Measurements from ENCODE around the gene ELANE. TPM values are rescaled to one million over a fixed set of nuclear protein-coding genes. Genes with fewer than 3 reads are reported as not detected.
"Not testable (repeated sequence)": the region's sequence is repeated elsewhere in the genome, so short reads cannot be mapped to it uniquely, and the experiment has no call there.

Gene ELANE
- total RNA-seq, 1 donor from 2014 or later = not detected

DNA sequence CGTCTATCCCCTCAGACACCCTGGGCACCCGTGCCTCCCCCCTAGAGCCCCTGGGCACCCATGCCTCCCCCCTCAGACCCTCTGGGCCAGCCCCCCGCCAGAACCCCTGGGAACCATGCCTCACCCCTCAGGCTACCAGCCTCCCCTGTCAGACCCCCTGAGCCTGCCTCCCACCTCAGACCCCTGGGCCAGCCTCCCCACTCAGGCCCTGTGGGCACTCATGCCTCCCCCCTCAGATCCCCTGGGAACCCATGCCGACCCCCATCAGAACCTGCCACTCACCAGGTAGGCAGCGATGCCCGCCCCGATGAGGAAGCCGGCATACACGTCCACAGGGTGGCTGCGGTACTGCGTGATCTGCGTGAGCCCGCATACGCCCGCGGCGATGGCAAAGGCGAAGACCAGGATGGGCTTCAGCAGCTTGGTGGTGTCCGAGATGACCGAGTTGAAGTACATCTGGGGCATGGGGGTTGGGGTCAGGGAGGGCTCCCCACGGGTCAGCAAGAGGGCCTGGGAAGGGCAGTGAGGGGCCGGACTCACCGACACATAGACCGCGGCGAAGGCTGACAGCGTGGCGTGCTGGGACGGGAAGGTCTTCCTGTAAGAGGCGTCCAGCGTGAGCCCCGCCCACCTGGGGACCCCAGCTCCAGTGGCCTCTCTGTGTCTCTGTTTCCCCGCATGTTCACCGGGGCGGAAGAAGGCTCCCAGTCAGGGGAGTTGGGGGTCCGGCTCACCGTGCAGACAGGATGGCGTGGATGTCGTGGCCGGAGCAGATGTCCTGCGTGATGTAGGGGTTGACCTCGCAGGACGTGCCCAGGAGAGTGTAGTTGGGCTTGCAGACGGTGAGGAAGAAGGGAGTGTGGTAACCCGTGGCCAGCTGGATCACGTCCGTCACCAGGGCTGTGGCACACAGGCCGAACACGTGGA, 37.7 kb upstream of the ELANE start:
- DNase-seq (ENCODE audit: low read depth, low spot score) = no peak

DNA sequence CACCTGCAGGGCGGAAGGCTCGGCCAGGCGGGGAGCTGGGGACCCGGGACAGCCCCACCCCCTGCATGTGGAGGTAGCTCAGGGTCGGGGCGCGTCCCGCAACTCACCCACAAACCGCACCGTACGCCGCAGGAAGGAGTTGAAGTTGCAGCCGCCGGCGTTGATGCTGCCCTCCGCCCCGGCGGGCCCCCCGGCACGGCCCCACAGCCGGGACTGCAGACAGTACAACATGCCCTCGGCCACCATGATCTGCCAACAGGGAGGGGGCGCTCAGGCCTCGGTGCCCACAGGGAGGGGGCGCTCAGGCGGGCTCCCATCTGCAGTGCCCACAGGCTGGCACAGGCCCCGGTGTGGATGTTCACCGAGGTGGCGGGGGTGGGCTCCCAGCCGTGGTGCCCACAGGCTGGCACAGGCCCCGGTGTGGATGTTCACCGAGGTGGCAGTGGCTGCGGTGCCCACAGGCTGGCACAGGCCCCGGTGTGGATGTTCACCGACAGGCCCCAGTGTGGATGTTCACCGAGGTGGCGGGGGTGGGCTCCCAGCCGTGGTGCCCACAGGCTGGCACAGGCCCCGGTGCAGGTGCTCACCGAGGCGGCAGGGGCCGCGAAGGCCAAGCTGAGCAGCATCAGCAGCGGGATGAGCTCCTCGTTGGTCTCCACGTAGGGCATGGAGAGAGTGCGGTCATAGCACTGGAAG, 36.9 kb upstream of the ELANE start:
- DNase-seq (ENCODE audit: low read depth, low spot score) = no peak

DNA sequence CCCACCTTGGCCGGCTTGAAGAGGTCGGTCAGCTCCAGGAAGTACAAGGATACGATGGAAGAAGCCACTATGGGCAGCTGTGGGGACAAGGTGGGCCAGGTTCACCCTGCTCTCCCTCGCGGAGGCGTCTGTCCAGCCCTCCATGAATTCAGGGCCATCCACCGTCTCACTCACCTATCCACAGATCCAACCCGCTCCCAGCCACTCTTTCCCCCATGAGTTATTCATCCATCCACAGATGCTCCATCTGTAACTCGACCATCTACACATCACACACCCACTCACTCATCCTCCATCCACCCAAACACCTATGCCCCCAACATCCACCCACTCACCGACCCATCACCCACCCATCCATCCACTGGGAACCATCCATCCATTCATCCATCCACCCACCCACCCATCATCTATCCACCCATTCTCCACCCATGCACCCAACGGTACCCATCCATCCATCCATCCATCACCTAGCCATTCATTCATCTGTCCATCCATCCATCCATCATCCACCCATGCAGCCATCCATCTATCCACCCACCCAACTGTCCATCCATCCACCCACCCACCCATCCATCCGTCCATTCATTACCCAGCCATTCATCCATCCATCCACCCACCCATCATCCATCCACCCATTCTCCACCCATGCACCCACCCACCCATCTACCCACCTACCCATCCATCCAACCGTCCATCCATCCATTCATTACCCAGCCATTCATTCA, 36.2 kb upstream of the ELANE start:
- DNase-seq (ENCODE audit: low read depth, low spot score) = no peak

DNA sequence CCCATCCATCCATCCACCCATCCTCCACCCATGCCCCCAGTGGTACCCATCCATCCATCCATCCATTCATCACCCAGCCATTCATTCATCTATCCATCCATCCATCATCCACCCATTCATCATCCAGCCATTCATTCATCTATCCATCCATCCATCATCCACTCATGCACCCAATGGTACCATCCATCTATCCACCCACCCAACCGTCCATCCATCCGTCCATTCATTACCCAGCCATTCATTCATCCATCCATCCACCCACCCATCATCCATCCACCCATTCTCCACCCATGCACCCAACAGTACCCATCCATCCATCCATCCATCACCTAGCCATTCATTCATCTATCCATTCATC, 35.6 kb upstream of the ELANE start:
- no peak for DNase-seq (ENCODE audit: low read depth, low spot score)

DNA sequence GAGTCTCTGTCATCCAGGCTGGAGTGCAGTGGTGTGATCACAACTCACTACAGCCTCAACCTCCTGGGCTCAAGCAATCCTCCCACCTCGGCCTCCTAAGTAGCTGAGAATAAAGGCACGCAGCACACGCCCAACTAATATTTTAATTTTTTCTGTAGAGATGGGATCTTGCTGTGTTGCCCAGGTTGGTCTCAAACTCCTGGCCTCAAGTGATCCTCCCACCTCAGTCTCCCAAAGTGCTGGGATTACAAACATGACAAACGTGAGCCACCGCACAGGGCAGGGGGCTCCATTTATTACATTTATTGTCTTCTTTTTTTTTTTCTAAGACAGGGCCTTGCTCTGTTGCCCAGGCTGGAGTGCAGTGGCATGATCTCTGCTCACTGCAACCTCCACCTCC, 31.9 kb upstream of the ELANE start:
- not testable (repeated sequence) for DNase-seq (ENCODE audit: low read depth, low spot score)

DNA sequence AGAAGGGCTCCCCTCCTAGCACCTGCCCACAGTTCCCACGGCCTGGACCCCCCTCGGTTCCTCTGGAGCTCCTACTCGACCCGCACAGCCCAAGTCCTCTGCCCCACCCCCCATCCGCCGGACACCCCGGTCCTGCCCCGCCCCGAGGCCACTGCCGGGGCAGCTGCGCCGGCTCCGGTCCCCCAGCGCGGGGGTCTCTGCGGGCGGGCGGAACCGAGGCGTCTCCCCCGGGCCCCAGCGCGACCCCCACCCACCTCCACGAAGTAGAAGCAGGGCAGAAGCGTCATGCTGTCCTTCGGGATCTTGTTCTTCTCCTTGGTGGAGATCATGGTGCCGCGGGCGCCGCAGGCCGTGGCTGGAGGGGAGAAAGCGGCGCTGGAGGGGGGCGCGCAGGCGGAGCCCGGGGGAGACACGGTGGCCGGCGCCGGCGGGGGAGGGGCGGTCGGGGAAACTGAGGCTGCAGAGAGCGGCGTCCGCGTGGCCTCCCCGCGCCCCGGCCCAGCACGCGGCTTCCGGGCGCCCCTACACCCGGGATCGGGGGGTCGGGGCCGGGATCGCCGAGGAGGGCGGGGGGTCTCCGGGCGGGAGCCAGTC, 30.8 kb upstream of the ELANE start:
- DNase-seq (ENCODE audit: low read depth, low spot score) = no peak

DNA sequence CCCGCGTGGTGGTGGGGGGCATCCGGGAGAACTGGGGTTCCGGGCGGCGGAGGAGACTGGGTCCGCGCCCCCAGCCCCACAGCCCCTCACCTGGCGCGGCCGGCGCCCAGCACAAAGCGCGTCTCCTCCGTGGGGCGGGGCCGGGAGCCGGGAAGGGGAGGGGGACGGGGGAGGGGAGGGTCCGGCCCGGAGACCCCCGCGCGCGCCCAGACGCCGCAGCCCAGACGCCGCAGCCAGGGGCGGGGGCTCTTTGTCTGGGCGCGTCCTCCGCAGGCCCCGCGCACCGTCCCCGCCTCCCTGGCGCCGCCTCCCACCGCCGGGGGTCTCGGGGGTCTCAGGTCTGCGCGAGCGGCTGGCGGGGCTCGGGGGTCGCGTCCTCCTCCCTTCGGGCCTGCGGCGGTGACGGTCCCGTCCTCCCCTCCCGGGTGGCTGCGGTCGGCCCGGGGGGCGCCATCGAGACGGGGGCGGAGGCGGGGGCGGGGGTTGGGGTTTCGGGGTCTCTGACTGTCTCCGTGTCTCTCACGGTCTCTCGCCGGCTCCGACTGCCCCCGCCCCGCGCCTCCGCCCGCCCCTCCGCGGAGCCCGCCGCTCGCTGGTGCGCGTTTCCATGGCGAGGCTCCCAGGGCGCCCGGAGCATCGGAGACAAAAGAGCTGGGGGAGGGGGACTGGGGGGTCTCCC, 30.1 kb upstream of the ELANE start, which contains the start of gene PLPPR3:
PLPPR3 (minus strand) TSS at position 131 of the 679 bp plus-strand sequence. CDS start 396 bp downstream, outside the sequence.
- no peak for DNase-seq (ENCODE audit: low read depth, low spot score)

DNA sequence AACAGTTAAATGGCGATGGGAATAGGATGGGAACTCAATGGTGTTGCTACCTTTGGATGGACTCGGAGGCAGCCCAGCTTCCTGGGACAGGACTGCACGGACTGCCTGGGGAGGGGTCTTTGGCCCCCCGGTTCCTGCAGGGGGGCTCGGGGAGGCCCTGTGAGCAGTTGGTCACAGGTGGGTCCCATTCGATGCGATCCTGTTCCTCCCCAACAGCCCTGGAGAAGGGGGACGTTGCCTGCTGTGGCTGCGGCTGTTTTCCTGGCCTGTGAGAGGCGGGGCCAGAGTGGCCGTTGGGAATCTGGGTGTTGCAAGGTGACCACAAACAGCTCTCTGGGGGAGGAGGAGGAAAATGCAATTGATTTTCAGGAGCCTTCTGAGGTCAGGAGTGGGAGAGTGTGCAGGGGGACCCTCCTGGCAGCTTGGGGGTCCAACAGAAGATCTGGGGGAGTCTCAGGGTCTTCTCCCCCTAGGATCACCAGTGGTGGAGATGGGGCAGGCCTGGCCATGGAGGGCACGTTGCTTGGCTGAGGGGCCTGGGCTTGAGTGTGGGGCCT, 28.5 kb upstream of the ELANE start:
- no peak for DNase-seq (ENCODE audit: low read depth, low spot score)

DNA sequence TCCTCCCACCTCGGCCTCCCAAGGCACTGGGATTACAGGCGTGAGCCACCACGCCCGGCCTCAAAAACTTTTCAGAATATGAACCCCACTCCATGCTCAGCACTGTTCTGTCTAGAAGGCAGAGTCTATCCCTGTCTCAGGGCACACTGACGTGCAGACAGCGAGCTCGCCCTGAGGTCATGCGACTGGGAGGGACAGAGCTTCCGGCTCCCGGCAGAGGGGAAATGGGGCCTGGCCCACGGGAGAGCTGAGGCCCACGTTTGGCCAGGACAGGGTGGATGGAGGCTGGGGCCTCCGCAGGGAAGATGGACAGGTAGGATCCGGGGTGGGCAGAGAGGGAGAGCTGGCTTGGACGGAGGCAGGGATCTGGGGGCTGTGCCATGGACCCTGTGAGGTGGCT, 27.2 kb upstream of the ELANE start:
- DNase-seq (ENCODE audit: low read depth, low spot score) = no peak

DNA sequence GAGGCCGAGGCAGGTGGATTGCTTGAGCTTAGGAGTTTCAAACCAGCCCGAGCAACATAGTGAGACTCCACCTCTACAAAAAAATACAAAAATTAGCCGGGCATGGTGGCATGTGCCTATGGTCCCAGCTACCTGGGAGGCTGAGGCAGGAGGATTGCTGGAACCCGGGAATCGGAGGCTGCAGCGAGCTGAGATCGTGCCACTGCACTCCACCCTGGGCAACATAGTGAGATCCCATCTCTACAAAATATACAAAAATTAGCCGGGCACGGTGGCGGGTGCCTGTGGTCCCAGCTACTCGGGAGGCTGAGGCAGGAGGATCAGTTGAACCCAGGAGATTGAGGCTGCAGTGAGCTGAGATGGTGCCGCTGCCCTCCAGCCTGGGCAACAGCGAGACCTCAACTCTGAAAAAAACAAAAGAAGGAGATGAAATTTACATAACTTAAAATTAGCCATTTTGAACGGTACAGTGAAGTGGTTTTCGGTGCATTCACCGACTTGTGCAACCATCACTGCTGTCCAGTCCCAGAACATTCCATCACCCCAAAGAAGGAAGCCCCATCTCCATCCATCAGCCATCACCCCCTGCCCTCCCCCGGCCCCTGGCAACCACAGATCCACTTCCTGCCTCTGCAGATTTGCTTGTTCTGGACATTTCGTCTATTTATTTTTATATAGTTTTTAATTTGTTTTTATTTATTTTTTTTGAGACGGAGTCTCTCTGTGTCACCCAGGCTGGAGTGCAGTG, 26.0 kb upstream of the ELANE start:
- no peak for DNase-seq (ENCODE audit: low read depth, low spot score)

DNA sequence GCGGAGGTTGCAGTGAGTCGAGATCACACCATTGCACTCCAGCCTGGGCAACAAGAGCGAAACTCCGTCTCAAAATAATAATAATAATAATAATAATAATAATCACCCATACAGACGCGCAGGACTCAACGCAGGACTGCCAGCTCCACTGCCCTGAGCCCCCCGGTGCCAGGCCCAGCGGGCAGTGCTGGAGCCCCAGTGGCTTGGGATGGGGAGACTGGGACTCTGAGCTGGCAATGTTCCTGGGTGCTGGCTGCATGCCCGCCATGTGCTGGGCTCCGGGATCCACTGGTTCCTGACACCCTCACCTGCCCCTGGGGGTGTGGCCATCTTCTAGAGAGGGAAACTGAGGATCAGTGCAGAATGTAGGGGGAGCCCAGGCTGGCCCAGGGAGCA, 24.8 kb upstream of the ELANE start:
- no peak for DNase-seq (ENCODE audit: low read depth, low spot score)

DNA sequence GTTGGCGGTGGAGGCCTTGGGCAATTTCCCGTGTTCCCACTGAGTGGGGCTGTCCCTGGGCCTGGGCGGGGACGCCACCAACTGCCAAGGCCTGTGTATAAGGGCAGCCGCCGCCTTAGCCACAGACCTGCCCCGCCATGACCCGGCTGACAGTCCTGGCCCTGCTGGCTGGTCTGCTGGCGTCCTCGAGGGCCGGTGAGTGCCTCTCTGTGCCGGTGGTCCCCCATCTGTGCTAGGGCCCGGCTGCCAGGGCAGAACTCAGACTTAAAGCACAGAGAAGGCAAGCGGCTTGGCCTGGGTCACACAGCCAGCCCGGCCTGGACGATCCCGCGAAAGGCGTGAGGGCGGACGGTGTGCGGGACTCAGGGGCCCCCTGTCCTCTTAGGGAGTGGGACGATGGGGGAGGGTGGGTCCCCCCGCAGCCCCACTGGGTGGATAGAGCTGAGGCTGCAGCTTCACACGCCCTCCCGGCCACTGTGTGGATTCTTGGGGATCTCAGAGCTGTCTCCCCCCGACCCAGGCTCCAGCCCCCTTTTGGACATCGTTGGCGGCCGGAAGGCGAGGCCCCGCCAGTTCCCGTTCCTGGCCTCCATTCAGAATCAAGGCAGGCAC, 24.3 kb upstream of the ELANE start, which contains the start of gene AZU1:
AZU1 (plus strand) TSS at position 128 of the 612 bp plus-strand sequence; CDS start at position 138, 10 bp downstream.
- no peak for DNase-seq (ENCODE audit: low read depth, low spot score)

DNA sequence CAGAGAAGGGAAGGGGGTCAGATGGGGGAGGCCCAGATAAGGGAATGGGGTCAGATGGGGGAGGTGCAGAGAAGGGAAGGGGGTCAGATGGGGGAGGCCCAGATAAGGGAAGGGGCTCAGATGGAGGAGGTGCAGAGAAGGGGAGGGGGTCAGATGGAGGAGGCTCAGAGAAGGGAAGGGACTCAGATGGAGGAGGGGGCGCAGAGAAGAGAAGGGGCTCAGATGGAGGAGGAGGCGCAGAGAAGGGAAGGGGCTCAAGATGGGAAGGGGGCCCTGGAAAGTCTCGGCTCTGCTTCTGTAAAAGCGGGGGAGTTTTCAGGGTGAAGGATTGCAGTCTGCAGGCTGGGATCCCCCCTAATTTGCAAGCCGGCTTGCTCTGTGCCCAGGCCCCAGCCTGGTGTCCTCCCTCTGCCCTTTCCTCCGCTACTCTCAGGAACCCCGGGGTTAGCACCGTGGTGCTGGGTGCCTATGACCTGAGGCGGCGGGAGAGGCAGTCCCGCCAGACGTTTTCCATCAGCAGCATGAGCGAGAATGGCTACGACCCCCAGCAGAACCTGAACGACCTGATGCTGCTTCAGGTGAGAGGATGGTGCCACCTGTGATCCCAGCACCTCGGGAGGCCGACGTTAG, 22.9 kb upstream of the ELANE start:
- no peak for DNase-seq (ENCODE audit: low read depth, low spot score)

DNA sequence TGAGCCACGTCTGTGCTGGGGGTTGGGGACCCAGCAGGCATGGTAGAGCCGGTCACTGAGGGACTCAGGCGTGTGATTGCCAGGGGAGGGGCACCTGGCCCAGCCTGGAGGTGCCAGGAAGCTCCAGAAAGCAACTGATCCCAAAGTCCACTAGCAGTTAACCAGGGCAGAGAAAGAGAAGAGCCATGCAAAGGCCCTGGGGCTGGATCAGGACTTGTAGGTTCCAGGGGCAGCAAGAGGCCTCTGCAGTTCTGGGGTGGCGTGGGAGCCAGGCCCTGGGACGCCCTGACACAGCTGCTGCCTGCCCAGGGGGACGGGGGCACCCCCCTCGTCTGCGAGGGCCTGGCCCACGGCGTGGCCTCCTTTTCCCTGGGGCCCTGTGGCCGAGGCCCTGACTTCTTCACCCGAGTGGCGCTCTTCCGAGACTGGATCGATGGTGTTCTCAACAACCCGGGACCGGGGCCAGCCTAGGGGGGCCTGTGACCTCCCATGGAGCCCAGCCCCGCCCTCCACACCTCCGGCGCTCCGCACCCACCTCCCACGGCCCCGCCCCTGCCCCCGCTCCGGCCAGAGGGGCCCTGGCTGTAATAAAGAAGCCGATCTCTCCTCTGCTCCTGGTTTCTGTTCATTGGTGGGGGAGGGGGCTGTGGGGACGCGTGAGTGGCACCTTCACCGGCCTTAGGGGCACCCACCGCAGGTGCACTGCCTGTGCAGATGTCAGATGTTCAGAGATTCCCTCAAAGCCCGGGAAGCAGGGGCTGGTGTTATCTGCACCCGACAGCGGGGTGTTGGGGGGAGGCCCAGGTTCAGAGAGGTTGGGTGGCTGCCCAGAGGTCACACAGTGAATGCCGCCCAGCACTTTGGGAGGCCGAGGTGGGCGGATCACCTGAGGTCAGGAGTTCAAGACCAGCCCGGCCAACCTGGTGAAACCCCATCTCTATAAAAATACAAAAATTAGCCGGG, 20.4 kb upstream of the ELANE start:
- DNase-seq (ENCODE audit: low read depth, low spot score) = no peak

DNA sequence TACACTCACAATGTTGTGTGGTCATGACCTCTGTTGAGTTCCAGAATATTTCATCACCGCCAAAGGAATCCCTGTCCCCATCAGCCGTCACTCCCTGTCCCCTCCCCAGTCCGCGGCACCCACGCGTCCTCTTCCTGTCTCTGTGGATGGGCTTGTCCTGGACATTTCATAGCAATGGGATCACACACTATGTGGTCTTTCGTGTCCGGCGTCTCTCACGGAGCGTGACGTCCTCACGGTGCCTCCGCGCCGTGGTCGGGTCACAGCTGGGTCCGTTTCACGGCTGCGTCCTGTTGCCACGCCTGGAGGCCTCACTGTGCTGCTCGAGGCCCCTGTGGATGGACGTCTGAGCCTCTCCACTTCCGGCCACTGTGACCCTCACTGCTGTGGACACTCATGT, 17.9 kb upstream of the ELANE start:
- no peak for DNase-seq (ENCODE audit: low read depth, low spot score)

DNA sequence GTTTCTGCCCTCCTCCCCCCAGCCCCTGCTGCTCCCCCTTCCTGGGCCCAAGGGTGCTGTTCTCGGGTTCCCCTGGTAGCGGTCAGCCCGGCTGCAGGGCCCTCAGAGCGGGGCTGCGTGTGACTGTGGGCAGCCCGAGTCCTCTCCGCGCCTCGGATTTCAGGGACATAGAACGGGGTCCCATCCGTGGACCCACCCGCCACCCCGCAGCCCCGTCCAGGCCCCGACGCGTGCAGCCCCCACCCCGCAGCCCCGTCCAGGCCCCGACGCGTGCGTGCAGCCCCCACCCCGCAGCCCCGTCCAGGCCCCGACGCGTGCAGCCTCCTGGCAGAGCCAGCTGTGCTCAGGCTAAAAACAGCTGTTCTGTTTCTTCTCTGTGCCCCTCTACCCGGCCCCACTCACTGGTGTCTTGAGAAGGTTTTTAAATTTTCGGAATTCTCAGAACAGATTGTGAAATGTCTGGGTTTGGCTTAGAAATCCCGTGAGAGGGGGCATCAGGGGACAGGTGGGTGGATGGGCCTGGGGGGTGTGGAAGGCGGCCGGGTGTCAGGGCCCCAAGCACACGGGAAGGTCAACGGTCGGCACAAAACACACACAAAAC, 16.8 kb upstream of the ELANE start:
- DNase-seq (ENCODE audit: low read depth, low spot score) = no peak

DNA sequence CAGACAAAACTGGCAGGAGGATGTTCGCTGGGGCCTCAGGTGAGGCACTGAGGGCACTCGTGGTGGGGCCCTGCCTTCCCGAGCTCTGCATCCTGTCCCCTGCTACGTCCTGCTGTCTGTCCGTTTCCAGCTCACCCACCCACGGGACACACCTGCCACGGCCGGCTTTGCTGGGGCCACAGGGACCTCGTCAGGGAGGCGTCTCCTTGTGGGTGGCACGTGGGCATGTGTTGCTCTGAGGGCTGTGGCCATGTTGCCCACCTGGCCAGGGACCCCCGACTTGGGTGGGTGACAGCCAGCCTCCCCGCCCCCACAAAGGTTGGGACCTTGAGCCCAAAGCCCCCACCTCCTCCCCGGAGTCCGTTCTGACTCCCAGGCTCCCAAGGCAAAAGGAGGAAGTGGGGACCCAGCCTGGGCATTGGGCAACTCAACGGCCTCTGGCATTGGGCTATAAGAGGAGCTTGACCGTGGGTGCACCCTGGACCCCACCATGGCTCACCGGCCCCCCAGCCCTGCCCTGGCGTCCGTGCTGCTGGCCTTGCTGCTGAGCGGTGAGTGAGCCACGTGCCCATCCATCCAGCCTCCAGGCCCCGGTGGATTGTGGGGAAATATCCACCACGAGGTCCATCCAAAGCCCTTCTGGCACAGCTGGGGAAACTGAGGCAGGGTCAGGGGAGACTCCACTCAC, 11.4 kb upstream of the ELANE start, which contains the start of gene PRTN3:
PRTN3 (plus strand) TSS at position 481 of the 688 bp plus-strand sequence; CDS start at position 491, 10 bp downstream.
- no peak for DNase-seq (ENCODE audit: low read depth, low spot score)
